Measurements from ENCODE around the gene ACYP2. TPM values are rescaled to one million over a fixed set of nuclear protein-coding genes. Genes with fewer than 3 reads are reported as not detected.
"Not testable (repeated sequence)": the region's sequence is repeated elsewhere in the genome, so short reads cannot be mapped to it uniquely, and the experiment has no call there.

Gene ACYP2
- 3.5 and 4.9 TPM in 2 replicates for total RNA-seq

GRCh38 chr2:54115284-54116137 lies at the start of gene ACYP2:
Gene ACYP2 (plus strand): TSS chr2:54115615.
- H3K4me3 ChIP-seq (ENCODE audit: low read depth, low read length): peak within 1 kb of the TSS; percentile 92
- DNase-seq (ENCODE audit: low read depth): peak; percentile 45
- TF ChIP-seq, protein P1, sequence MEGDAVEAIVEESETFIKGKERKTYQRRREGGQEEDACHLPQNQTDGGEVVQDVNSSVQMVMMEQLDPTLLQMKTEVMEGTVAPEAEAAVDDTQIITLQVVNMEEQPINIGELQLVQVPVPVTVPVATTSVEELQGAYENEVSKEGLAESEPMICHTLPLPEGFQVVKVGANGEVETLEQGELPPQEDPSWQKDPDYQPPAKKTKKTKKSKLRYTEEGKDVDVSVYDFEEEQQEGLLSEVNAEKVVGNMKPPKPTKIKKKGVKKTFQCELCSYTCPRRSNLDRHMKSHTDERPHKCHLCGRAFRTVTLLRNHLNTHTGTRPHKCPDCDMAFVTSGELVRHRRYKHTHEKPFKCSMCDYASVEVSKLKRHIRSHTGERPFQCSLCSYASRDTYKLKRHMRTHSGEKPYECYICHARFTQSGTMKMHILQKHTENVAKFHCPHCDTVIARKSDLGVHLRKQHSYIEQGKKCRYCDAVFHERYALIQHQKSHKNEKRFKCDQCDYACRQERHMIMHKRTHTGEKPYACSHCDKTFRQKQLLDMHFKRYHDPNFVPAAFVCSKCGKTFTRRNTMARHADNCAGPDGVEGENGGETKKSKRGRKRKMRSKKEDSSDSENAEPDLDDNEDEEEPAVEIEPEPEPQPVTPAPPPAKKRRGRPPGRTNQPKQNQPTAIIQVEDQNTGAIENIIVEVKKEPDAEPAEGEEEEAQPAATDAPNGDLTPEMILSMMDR (conservative IDR thresholded peaks at IDR 0.05; ENCODE audit: low read depth, low read length): peak; percentile 34

DNA sequence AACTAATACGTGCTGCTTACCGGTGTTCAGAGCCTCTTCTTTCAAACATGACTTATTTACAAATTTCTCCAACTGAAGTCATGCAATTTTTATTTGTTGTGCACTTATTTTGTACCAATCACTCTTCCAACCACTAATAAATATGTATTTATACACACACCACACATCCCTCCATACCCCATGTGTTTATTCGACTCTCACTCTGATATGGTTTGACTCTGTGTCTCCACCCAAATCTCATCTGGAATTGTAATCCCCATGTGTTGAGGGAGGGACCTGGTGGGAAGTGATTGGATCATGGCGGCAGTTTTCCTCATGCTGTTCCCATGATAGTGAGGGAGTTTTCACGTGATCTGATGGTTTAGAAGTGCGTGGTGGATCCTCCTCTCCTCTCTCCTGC lies 49.5 kb upstream of the ACYP2 start:
- TF ChIP-seq, protein P1 (conservative IDR thresholded peaks at IDR 0.05; ENCODE audit: low read depth, low read length): no peak
- H3K4me3 ChIP-seq (ENCODE audit: low read depth, low read length): no peak overlapping the region
- DNase-seq (ENCODE audit: low read depth): no peak

DNA sequence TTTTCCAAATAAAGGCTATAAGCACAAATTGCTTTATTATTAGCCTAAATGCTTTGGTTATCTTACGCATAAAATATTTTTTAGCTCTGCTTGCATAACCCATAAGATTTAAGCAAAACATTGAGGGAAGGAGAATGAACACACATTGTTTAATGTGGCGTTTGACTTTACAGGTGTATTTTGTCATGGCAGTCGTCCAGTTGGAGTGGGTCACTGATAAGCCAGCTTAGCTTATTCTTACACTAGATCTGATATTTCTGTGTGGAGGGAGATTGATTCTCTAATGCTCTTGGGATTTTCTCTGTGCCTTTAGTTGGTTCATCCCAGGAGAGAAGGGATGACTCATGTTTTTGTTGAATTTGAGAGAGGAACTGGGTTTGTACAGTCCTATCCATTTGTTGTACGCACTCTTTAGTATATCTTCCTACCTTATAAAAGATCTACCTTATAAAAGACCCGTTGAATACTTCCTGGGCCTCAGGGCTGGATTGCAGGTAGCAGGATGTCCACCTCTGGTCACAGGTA lies 47.5 kb upstream of the ACYP2 start:
- no peak for DNase-seq (ENCODE audit: low read depth)
- TF ChIP-seq, protein P1 (conservative IDR thresholded peaks at IDR 0.05; ENCODE audit: low read depth, low read length): no peak
- H3K4me3 ChIP-seq (ENCODE audit: low read depth, low read length): no peak overlapping the region

DNA sequence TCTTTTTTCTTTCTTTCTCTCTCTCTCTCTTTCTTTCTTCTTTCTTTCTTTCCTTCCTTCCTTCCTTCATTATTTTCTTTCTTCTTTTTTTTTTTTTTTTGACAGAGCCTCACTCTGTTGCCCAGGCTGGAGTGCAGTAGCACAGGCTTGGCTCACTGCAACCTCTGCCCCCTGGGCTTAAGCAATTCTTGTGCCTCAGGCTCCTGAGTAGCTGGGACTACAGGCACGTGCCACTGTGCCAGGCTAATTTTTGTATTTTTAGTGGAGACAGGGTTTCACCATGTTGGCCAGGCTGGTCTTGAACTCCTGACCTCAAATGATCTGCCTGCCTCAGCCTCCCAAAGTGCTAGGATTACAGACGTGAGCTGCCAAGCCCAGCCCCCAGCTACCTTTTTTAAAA lies 42.9 kb upstream of the ACYP2 start:
- not testable (repeated sequence) for H3K4me3 ChIP-seq (ENCODE audit: low read depth, low read length); DNase-seq (ENCODE audit: low read depth)

DNA sequence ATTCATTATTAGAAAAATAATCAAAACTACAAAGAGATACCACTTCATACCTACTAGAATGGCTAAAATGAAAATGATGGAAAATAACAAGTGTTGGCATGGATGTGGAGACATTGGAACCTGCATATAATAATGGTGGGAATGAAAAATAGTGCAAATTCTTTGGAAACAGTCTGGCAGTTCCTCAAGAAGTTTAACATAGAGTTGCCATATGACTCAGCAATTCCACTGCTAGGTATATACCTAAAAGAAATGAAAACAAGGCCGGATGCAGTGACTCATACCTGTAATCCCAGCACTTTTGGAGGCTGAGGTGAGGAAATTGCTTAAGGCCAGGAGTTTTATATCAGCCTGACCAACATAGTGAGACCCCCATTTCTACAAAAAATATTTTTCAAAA lies 41.6 kb upstream of the ACYP2 start:
- TF ChIP-seq, protein P1 (conservative IDR thresholded peaks at IDR 0.05; ENCODE audit: low read depth, low read length): no peak
- peak; percentile 55 for DNase-seq (ENCODE audit: low read depth)
- no peak overlapping the region for H3K4me3 ChIP-seq (ENCODE audit: low read depth, low read length)

DNA sequence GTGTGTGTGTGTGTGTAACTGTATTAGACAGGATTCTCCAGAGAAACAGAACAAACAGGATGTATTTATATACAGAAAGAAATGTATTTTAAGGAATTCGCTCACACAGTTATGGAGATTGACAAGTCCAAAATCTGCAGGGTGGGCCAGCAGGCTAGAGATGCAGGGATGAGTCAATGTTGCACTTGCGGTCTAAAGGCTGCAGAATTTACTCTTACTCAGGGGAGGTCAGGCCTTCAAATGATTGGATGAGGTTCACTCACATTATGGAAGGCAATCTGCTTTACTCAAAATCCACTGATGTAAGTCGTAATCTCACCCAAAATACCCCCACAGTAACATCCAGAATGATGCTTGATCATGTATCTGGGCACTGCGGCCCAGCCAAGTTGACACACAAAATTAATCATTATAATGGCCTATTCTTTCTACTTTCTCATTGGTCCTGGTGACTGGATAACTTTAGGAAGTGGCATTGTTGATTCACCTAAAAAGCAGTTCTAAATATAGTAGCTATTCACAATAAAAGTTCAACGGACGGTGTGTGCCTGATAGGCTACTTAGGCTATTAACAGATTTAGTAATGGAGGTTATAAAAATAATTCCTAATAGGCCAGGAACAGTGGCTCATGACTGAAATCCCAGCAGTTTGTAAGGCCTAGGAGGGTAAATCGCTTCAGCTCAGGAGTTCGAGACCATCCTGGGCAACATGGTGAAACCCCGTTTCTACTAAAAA lies 40.6 kb upstream of the ACYP2 start:
- no peak overlapping the region for H3K4me3 ChIP-seq (ENCODE audit: low read depth, low read length)
- TF ChIP-seq, protein P1 (conservative IDR thresholded peaks at IDR 0.05; ENCODE audit: low read depth, low read length): no peak
- DNase-seq (ENCODE audit: low read depth): no peak

- no peak overlapping the region for H3K4me3 ChIP-seq (ENCODE audit: low read depth, low read length)
- no peak for DNase-seq (ENCODE audit: low read depth)
- TF ChIP-seq, protein P1 (conservative IDR thresholded peaks at IDR 0.05; ENCODE audit: low read depth, low read length): no peak
Observed at GRCh38 chr2:54076586-54076985, 38.8 kb upstream of the ACYP2 start.
